Progenitor cell of endocrine pancreas (in vitro differentiated cells): Measurements from ENCODE around the gene ZP1. TPM values are rescaled to one million over a fixed set of nuclear protein-coding genes. Genes with fewer than 3 reads are reported as not detected.

Experiments used
- DNase-seq: peaks from one replicate; pipeline ENCODE4 v3.0.0; 2021; ENCODE audit warnings: low spot score; ENCODE audit not compliant: unreplicated experiment
- H3K27ac Mint-ChIP-seq: 2 replicates; pipeline ENCODE4 v1.8.0; 2021; ENCODE audit warnings: mild to moderate bottlenecking, moderate library complexity, mixed read lengths
- H3K27me3 Mint-ChIP-seq: 2 replicates; pipeline ENCODE4 v1.8.0; 2021; ENCODE audit warnings: mixed read lengths
- H3K36me3 Mint-ChIP-seq: 2 replicates; pipeline ENCODE4 v1.8.0; 2022; ENCODE audit warnings: mixed read lengths; ENCODE audit not compliant: insufficient read depth
- H3K4me1 Mint-ChIP-seq: 2 replicates; pipeline ENCODE4 v1.8.0; 2021; ENCODE audit warnings: low read depth, mixed read lengths
- H3K4me3 Mint-ChIP-seq: 2 replicates; pipeline ENCODE4 v1.8.0; 2021; ENCODE audit warnings: low read depth, mild to moderate bottlenecking, moderate library complexity, mixed read lengths
- H3K9me3 Mint-ChIP-seq: 2 replicates; pipeline ENCODE4 v1.8.0; 2021; ENCODE audit warnings: low read depth, mixed read lengths
- CTCF ChIP-seq: fragments of 200-600 bp; sonication (generic); IDR thresholded peaks from one replicate; pipeline ENCODE4 v1.5.0; 2021; ENCODE audit warnings: antibody characterized with exemption, mild to moderate bottlenecking; ENCODE audit not compliant: unreplicated experiment
- total RNA-seq: library from RNA; stranded (reverse); gene quantifications from 2 replicates; pipeline ENCODE4 v1.2.1, GENCODE V29; 2021

Gene ZP1
- total RNA-seq, 1 donor from 2014 or later = not detected

- no peak for TF ChIP-seq CTCF
- H3K4me3 Mint-ChIP-seq = peak overlapping the region; percentile 88
- H3K27ac Mint-ChIP-seq = peak overlapping the region; percentile 96
- H3K9me3 Mint-ChIP-seq = no peaks in the 10 kb centered on the region
- H3K36me3 Mint-ChIP-seq = no peaks in the 10 kb centered on the region
- H3K27me3 Mint-ChIP-seq = peaks cover 24% of the 10 kb centered on the region
- peaks cover 21% of the 10 kb centered on the region for H3K4me1 Mint-ChIP-seq
- DNase-seq = no peak
Observed at GRCh38 chr11:60912851-60913528, 45.6 kb downstream of the ZP1 start.

- peak within 1 kb of the TSS; percentile 96 for H3K27ac Mint-ChIP-seq
- no peaks in the 10 kb centered on the region for H3K9me3 Mint-ChIP-seq
- DNase-seq = peak; percentile 72
- H3K4me1 Mint-ChIP-seq = peaks cover 21% of the 10 kb centered on the region
- TF ChIP-seq CTCF = no peak
- peaks cover 14% of the 10 kb centered on the region for H3K27me3 Mint-ChIP-seq
- no peaks in the 10 kb centered on the region for H3K36me3 Mint-ChIP-seq
- H3K4me3 Mint-ChIP-seq = peak within 1 kb of the TSS; percentile 88
Observed at GRCh38 chr11:60913793-60914632, 46.7 kb downstream of the ZP1 start, which contains the start of gene TMEM109. TSS of gene TMEM109 (plus strand) at chr11:60914158. CDS start at chr11:60919694, 5,536 bp downstream.

GRCh38 chr11:60914633-60915247 is 47.4 kb downstream of the ZP1 start:
- H3K9me3 Mint-ChIP-seq = no peaks in the 10 kb centered on the region
- DNase-seq = no peak
- peak overlapping the region; percentile 88 for H3K4me3 Mint-ChIP-seq
- TF ChIP-seq CTCF = no peak
- peaks cover 6% of the 10 kb centered on the region for H3K27me3 Mint-ChIP-seq
- no peaks in the 10 kb centered on the region for H3K36me3 Mint-ChIP-seq
- H3K4me1 Mint-ChIP-seq = peaks cover 21% of the 10 kb centered on the region
- peak overlapping the region; percentile 93 for H3K27ac Mint-ChIP-seq

GRCh38 chr11:60915248-60915914 is 48.0 kb downstream of the ZP1 start:
- Mint-ChIP-seq H3K27ac (peak overlapping the region; percentile 93), H3K27me3 (peaks cover 6% of the 10 kb centered on the region), H3K9me3 (no peaks in the 10 kb centered on the region), H3K4me1 (peaks cover 21% of the 10 kb centered on the region), H3K4me3 (peak overlapping the region; percentile 88), H3K36me3 (peaks cover 1% of the 10 kb centered on the region)
- peak; percentile 40 for TF ChIP-seq CTCF
- no peak for DNase-seq
